AG09309 (cell line): Measurements from ENCODE around the gene MAT1A.

Experiments used
- DNase-seq: peaks from one replicate; pipeline ENCODE4 v3.0.0-alpha.2; 2010; ENCODE audit warnings: low read depth
- H3K4me3 ChIP-seq: 2 replicates; pipeline ENCODE4 v1.5.1; 2011; ENCODE audit warnings: mild to moderate bottlenecking, low read depth, low read length, moderate library complexity; ENCODE audit not compliant: control insufficient read depth
- TF ChIP-seq, protein P1 (sequence below): IDR thresholded peaks from 2 replicates; pipeline ENCODE4 v1.5.1; 2011; ENCODE audit warnings: mild to moderate bottlenecking, low read depth, low read length, inconsistent platforms; ENCODE audit not compliant: insufficient read depth, control insufficient read depth; ENCODE audit errors: missing control alignments

MAT1A gene

GRCh38 chr10:80278480-80278879 is 11.0 kb downstream of the MAT1A start:
- H3K4me3 ChIP-seq: no peak overlapping the region
- TF ChIP-seq, protein P1, sequence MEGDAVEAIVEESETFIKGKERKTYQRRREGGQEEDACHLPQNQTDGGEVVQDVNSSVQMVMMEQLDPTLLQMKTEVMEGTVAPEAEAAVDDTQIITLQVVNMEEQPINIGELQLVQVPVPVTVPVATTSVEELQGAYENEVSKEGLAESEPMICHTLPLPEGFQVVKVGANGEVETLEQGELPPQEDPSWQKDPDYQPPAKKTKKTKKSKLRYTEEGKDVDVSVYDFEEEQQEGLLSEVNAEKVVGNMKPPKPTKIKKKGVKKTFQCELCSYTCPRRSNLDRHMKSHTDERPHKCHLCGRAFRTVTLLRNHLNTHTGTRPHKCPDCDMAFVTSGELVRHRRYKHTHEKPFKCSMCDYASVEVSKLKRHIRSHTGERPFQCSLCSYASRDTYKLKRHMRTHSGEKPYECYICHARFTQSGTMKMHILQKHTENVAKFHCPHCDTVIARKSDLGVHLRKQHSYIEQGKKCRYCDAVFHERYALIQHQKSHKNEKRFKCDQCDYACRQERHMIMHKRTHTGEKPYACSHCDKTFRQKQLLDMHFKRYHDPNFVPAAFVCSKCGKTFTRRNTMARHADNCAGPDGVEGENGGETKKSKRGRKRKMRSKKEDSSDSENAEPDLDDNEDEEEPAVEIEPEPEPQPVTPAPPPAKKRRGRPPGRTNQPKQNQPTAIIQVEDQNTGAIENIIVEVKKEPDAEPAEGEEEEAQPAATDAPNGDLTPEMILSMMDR: no peak
- no peak for DNase-seq

DNA sequence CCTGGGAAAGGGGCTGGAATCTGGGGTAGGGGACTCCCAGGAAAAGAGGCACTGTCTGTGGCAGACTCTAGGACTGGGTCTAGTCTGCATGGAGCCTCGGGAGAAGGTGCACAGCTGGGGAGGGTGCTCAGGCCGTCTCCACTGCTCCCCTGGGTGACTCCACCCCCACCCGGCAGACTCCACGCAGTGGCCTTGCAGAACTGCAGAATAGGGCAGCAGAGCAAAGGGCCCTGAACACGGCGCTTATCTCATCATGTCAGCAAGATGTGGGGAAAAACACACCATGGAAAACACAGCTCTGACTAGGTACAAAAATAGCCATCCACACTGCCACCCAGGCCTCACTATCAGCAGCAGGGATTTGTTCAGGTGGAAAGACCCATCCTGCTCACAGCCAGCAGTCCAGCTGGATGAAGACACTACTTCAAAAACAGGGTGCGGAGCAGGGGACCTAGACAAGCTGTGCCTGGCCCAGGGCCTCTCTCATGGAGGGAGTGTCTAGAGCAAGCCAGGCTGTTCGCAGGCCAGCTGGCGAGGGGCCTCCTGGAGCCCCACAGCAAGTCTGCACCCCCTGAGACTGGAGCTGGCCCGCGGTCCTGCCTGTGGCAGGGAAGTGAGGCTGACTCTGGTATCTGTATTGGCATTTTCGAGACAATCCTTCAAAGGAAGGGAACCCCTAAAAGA is 11.7 kb downstream of the MAT1A start:
- H3K4me3 ChIP-seq: no peak overlapping the region
- no peak for DNase-seq
- TF ChIP-seq, protein P1: no peak

DNA sequence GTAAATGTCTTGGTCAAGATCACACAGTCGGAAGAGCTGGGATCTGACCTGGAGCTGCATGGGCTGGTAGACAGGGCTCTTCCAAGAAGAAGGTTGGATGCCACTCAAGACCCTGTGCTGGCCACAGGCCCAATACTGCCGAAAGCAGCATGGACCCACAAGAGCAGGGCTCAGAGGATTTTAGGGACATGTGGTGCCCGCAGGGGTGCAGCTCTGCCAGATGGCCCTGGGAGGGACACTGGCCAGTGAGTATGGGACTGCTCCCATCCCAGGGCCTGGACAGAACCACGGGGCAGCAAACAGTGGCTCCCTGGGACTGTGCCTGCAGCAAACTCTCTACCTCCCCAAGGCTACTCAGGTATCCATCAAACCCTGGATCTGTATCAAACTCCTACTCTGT is 12.4 kb downstream of the MAT1A start:
- TF ChIP-seq, protein P1: no peak
- no peak overlapping the region for H3K4me3 ChIP-seq
- no peak for DNase-seq

- TF ChIP-seq, protein P1: no peak
- no peak for DNase-seq
Measured at GRCh38 chr10:80276335-80276734, 13.1 kb downstream of the MAT1A start.

DNA sequence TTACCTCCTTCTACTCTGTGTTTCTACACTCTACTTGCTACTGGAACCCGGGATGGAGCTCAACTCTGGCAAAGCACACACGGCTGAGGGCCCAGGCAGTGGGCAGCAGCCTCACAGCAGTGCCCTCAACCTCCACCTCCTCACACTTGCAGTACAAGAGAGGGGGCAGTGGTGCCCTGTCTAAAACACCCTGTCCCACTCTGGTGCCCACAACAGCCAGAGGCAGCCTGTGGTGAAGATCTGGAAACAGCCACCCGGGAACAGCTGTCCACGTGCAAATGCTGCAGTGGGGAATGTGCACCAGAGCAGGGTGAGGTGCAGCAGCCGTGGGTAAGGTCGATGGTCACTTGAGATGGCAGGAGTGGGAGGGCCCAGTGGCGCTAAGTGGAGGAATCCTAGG is 13.7 kb downstream of the MAT1A start:
- DNase-seq: no peak
- TF ChIP-seq, protein P1: no peak
- H3K4me3 ChIP-seq: no peak overlapping the region

More at GRCh38 chr10:80276335-80276734, 13.1 kb downstream of the MAT1A start:
- no peak overlapping the region for H3K4me3 ChIP-seq

GRCh38 chr10:80275135-80275498 is 14.3 kb downstream of the MAT1A start:
- no peak overlapping the region for H3K4me3 ChIP-seq
- TF ChIP-seq, protein P1: no peak
- no peak for DNase-seq
